Keratinocyte (primary cell): ENCODE measurements around the gene CAMK2G. TPM values are rescaled to one million over a fixed set of nuclear protein-coding genes. Genes with fewer than 3 reads are reported as not detected.
A peak's percentile ranks its signal among the peaks of the same experiment; 100 is the strongest.

ENCODE experiments used
- DNase-seq: peaks from one replicate; pipeline ENCODE4 v3.0.0-alpha.2; 2011; ENCODE audit warnings: low read depth, missing footprints, low spot score
- FAIRE-seq: peaks from 2 replicates; lab custom pipeline; 2011; peaks lifted over from hg19 to GRCh38; lab: Jason Lieb, UNC
- H2AFZ ChIP-seq: 2 replicates; pipeline ENCODE4 v1.6.0; 2012; ENCODE audit warnings: low read length, control low read depth, inconsistent platforms; ENCODE audit not compliant: control insufficient read depth
- H3K27ac ChIP-seq: 2 replicates; pipeline ENCODE4 v1.5.1; 2011; ENCODE audit warnings: low read length; ENCODE audit not compliant: control insufficient read depth, insufficient read depth
- H3K27me3 ChIP-seq: 3 replicates; pipeline ENCODE4 v1.6.0; 2011; ENCODE audit warnings: low read length; ENCODE audit not compliant: control insufficient read depth, insufficient read depth; ENCODE audit errors: extremely low read depth
- H3K36me3 ChIP-seq, 2 experiments: 2 replicates in 1 of 2; 3 replicates in 1 of 2; pipeline ENCODE4 v1.5.1; 2011; ENCODE audit warnings: low read length in 2 of 2, mild to moderate bottlenecking in 1 of 2; ENCODE audit not compliant: control insufficient read depth in 2 of 2, insufficient read depth in 2 of 2; ENCODE audit errors: extremely low read depth in 1 of 2
- H3K4me1 ChIP-seq: 3 replicates; pipeline ENCODE4 v1.5.1; 2011; ENCODE audit warnings: low read length; ENCODE audit not compliant: control insufficient read depth, insufficient read depth; ENCODE audit errors: extremely low read depth
- H3K4me2 ChIP-seq: 3 replicates; pipeline ENCODE4 v1.6.0; 2011; ENCODE audit warnings: low read depth, low read length; ENCODE audit not compliant: control insufficient read depth, insufficient read depth; ENCODE audit errors: extremely low read depth
- H3K4me3 ChIP-seq, 3 experiments: fragments of 200-600 bp in 1 of 3; sonication (generic) in 1 of 3; 2 replicates in 2 of 3; 3 replicates in 1 of 3; pipeline ENCODE4 v1.5.1; 2011 to 2016; ENCODE audit warnings: low read length in 3 of 3, mild to moderate bottlenecking in 3 of 3, control low read depth in 2 of 3, inconsistent platforms in 1 of 3, low read depth in 1 of 3, mixed read lengths in 1 of 3, mixed run types in 1 of 3, moderate library complexity in 1 of 3; ENCODE audit not compliant: control insufficient read depth in 2 of 3, insufficient read depth in 2 of 3; ENCODE audit errors: extremely low read depth in 1 of 3
- H3K79me2 ChIP-seq: 2 replicates; pipeline ENCODE4 v1.6.0; 2012; ENCODE audit warnings: low read length; ENCODE audit not compliant: control insufficient read depth, insufficient read depth
- H3K9ac ChIP-seq: 3 replicates; pipeline ENCODE4 v1.6.0; 2011; ENCODE audit warnings: low read length; ENCODE audit not compliant: control insufficient read depth, insufficient read depth; ENCODE audit errors: extremely low read depth
- H3K9me1 ChIP-seq: 3 replicates; pipeline ENCODE4 v1.6.0; 2011; ENCODE audit warnings: low read length; ENCODE audit not compliant: control insufficient read depth, insufficient read depth; ENCODE audit errors: extremely low read depth
- H3K9me3 ChIP-seq: 2 replicates; pipeline ENCODE4 v1.5.1; 2012; ENCODE audit warnings: low read depth, low read length; ENCODE audit not compliant: control insufficient read depth
- H4K20me1 ChIP-seq: 3 replicates; pipeline ENCODE4 v1.6.0; 2011; ENCODE audit warnings: low read length; ENCODE audit not compliant: control insufficient read depth, insufficient read depth; ENCODE audit errors: extremely low read depth
- CTCF ChIP-seq, 3 experiments: IDR thresholded peaks in 1 of 3; conservative IDR thresholded peaks in 1 of 3; optimal IDR thresholded peaks in 1 of 3; 2 replicates in 2 of 3; 3 replicates in 1 of 3; pipeline versions ENCODE3 to v1.5.1; 2011; ENCODE audit warnings: low read length in 3 of 3, mild to moderate bottlenecking in 3 of 3, moderate library complexity in 2 of 3, control low read depth in 1 of 3, inconsistent platforms in 1 of 3; ENCODE audit not compliant: insufficient read depth in 2 of 3; ENCODE audit errors: extremely low read depth in 1 of 3
- EZH2 ChIP-seq: IDR thresholded peaks from one replicate; pipeline ENCODE4 v1.6.1; 2012; ENCODE audit warnings: inconsistent platforms, mild to moderate bottlenecking, low read length, moderate library complexity
- dilution Hi-C: fragments of 300-500 bp; cut with MboI; formaldehyde crosslinking; loops from one replicate; pipeline ENCODE4 v1.7.0; 2020; ENCODE audit warnings: low sequenced_read_pairs; ENCODE audit not compliant: extremely low pct_ligation_motif_present
- polyA plus RNA-seq, 5 experiments: library from polyadenylated mRNA; depleted of rRNA in 3 of 5; stranded (reverse) in 3 of 5; stranded (forward) in 1 of 5; unstranded in 1 of 5; fragments of >200 nt; gene quantifications; 1 replicate in 1 of 5; 2 replicates in 3 of 5; 3 replicates in 1 of 5; pipeline versions ENCODE4 v1.2.1 to v1.2.3, GENCODE V29; 2011 to 2012; ENCODE audit warnings: missing spikeins in 2 of 5, low read depth in 1 of 5, low replicate concordance in 1 of 5

Gene CAMK2G
- polyA plus RNA-seq, 1 donor (not counting 4 experiments of a cell fraction or from before 2014, with no cell fraction given), result 17.6 TPM

- TF ChIP-seq CTCF (optimal IDR thresholded peaks at IDR 0.05 in 1 of 3, IDR thresholded peaks at IDR 0.05 in 1 of 3, conservative IDR thresholded peaks at IDR 0.05 in 1 of 3; ENCODE audit: extremely low read depth in 1 of 3, insufficient read depth in 2 of 3, low read length in 3 of 3), result no peak
- TF ChIP-seq EZH2, result no peak
- H3K79me2 ChIP-seq, result peaks cover 3% of the 10 kb centered on the region
- DNase-seq (no peak), FAIRE-seq (no peak)
- no peaks in the 10 kb centered on the region for H3K9me1 ChIP-seq
- H3K9me3 ChIP-seq, result no peaks in the 10 kb centered on the region
- peak overlapping the region; percentile 92 for H3K4me2 ChIP-seq
- H2AFZ ChIP-seq, result peak overlapping the region; percentile 59
- no peaks in the 10 kb centered on the region for H3K4me1 ChIP-seq
- no peaks in the 10 kb centered on the region for H3K27me3 ChIP-seq
- H3K27ac ChIP-seq, result peak overlapping the region; percentile 62
- peak overlapping the region; percentile 73 to 79 (median 76) for H3K4me3 ChIP-seq
- H4K20me1 ChIP-seq, result no peaks in the 10 kb centered on the region
- peak overlapping the region; percentile 82 for H3K9ac ChIP-seq
- dilution Hi-C loops, result no loop called here
- H3K36me3 ChIP-seq, result peaks cover 22 to 29% of the 10 kb centered on the region in 2 experiments
Measured at GRCh38 chr10:73810735-73811465, 63.5 kb downstream of the CAMK2G start.

- FAIRE-seq, result no peak
- H3K27ac ChIP-seq, result no peak overlapping the region
- peak overlapping the region; percentile 73 to 79 (median 76) for H3K4me3 ChIP-seq
- H3K9ac ChIP-seq, result peak overlapping the region; percentile 82
- H3K4me1 ChIP-seq, result no peaks in the 10 kb centered on the region
- TF ChIP-seq CTCF (optimal IDR thresholded peaks at IDR 0.05 in 1 of 3, IDR thresholded peaks at IDR 0.05 in 1 of 3, conservative IDR thresholded peaks at IDR 0.05 in 1 of 3; ENCODE audit: extremely low read depth in 1 of 3, insufficient read depth in 2 of 3, low read length in 3 of 3) (no peak), EZH2 (no peak)
- H3K9me3 ChIP-seq, result no peaks in the 10 kb centered on the region
- no peak for DNase-seq
- peak overlapping the region; percentile 92 for H3K4me2 ChIP-seq
- no peaks in the 10 kb centered on the region for H3K27me3 ChIP-seq
- peaks cover 3% of the 10 kb centered on the region for H3K79me2 ChIP-seq
- H2AFZ ChIP-seq, result no peak overlapping the region
- H4K20me1 ChIP-seq, result no peaks in the 10 kb centered on the region
- peaks cover 25 to 29% of the 10 kb centered on the region in 2 experiments for H3K36me3 ChIP-seq
- no peaks in the 10 kb centered on the region for H3K9me1 ChIP-seq
- dilution Hi-C loops, result no loop called here
Measured at GRCh38 chr10:73810358-73810734, 64.0 kb downstream of the CAMK2G start.
